Right lobe of liver (tissue), 6 donors: ENCODE measurements around the gene RUBCNL. TPM values are rescaled to one million over a fixed set of nuclear protein-coding genes. Genes with fewer than 3 reads are reported as not detected.

Source experiments
- ATAC-seq, 4 donors: fragments of 200-7000 bp; cut with Tn5 transposase; one replicate each; pipeline ENCODE4 v1.9.1; 2020; ENCODE audit warnings: mild to moderate bottlenecking in 4 of 4, moderate library complexity in 4 of 4
- DNase-seq, 3 donors: peaks; one replicate each; pipeline ENCODE4 v3.0.0-alpha.2; 2020
- H3K27ac ChIP-seq, 3 donors: fragments of 200-600 bp; one replicate each; pipeline ENCODE4 v1.8.0; 2022
- H3K27me3 ChIP-seq, 2 donors: fragments of 200-600 bp; one replicate each; pipeline ENCODE4 v1.8.0; 2022
- H3K36me3 ChIP-seq, 4 donors: fragments of 200-600 bp; sonication (generic) in 1 of 4; one replicate each; pipeline versions ENCODE4 v1.5.1 to v1.8.0; 2017 to 2022; ENCODE audit warnings: control low read depth in 1 of 4
- H3K4me1 ChIP-seq, 4 donors: fragments of 200-600 bp; sonication (generic) in 1 of 4; one replicate each; pipeline versions ENCODE4 v1.5.1 to v1.8.0; 2017 to 2022; ENCODE audit warnings: control low read depth in 1 of 4
- H3K4me3 ChIP-seq, 3 donors: fragments of 200-600 bp; one replicate each; pipeline ENCODE4 v1.8.0; 2022
- H3K9me3 ChIP-seq, 4 donors: fragments of 200-600 bp; sonication (generic) in 1 of 4; one replicate each; pipeline versions ENCODE4 v1.5.1 to v1.8.0; 2017 to 2022; ENCODE audit warnings: control low read depth in 1 of 4
- POLR2A ChIP-seq: fragments of 450-650 bp; IDR thresholded peaks from one replicate; pipeline ENCODE4 v1.6.1; 2017; ENCODE audit warnings: antibody characterized with exemption, mild to moderate bottlenecking
- WGBS: methylation state at CpG from one replicate; pipeline ENCODE4 v1.1.6; 2018; ENCODE audit warnings: low coverage, low lambda C conversion rate; ENCODE audit not compliant: insufficient coverage; ENCODE audit errors: missing lambda C conversion rate; 5-methylcytosine and 5-hydroxymethylcytosine counted together
- intact Hi-C, 2 donors: fragments of 100-400 bp; cut with DNase I; formaldehyde crosslinking; loops; one replicate each; pipeline versions ENCODE4 v1.11.2 to v1.14.1; 2022
- total RNA-seq, 6 experiments: library from RNA; depleted of rRNA in 2 of 6; stranded (reverse); fragments of >200 nt in 2 of 6; fragmentation: NEBNext Ultra II Directional in 3 of 6; extraction: Animal tissue kit (Norgen Biotek cat#: 25700) in 3 of 6; gene quantifications; one replicate each; pipeline versions ENCODE4 v1.1.0 to v1.2.4, GENCODE V29; 2016 to 2023
- TF ChIP-seq, protein P1 (sequence below), 4 donors: fragments of 200-600 bp in 3 of 4; fragments of 450-650 bp in 1 of 4; IDR thresholded peaks; one replicate each; pipeline versions ENCODE4 v1.5.1 to v1.8.0; 2016 to 2022; ENCODE audit warnings: antibody characterized with exemption in 4 of 4, mild to moderate bottlenecking in 2 of 4
- donor health status: DM: no; HTN: yes; CAD: no.
- donor health status: DM: no; HTN: no; CAD: no.
- donor health status: DM: no; HTN: no; CAD: no.
- donor health status: DM: no; HTN: yes; CAD: no.
- donor health status: DM: no; HTN: yes; CAD: no.

Gene RUBCNL
- total RNA-seq, 6 experiments from 2014 or later = 0.46 to 2.3 (median 1.0) TPM

- ATAC-seq = no peak
- H3K4me1 ChIP-seq = no peaks in the 10 kb centered on the region
- no peak overlapping the region for H3K4me3 ChIP-seq
- no peaks in the 10 kb centered on the region for H3K27me3 ChIP-seq
- H3K27ac ChIP-seq = no peak overlapping the region
- H3K36me3 ChIP-seq = no peaks in the 10 kb centered on the region
- no peak for DNase-seq
- no peaks in the 10 kb centered on the region for H3K9me3 ChIP-seq
- intact Hi-C loops = no loop called here
- TF ChIP-seq POLR2A = no peak
- TF ChIP-seq, protein P1, sequence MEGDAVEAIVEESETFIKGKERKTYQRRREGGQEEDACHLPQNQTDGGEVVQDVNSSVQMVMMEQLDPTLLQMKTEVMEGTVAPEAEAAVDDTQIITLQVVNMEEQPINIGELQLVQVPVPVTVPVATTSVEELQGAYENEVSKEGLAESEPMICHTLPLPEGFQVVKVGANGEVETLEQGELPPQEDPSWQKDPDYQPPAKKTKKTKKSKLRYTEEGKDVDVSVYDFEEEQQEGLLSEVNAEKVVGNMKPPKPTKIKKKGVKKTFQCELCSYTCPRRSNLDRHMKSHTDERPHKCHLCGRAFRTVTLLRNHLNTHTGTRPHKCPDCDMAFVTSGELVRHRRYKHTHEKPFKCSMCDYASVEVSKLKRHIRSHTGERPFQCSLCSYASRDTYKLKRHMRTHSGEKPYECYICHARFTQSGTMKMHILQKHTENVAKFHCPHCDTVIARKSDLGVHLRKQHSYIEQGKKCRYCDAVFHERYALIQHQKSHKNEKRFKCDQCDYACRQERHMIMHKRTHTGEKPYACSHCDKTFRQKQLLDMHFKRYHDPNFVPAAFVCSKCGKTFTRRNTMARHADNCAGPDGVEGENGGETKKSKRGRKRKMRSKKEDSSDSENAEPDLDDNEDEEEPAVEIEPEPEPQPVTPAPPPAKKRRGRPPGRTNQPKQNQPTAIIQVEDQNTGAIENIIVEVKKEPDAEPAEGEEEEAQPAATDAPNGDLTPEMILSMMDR (IDR thresholded peaks at IDR 0.05) = no peak
- WGBS = 50% methylated on average over 2 of the region's 2 CpGs
Observed at GRCh38 chr13:46392967-46393366, 5.9 kb upstream of the RUBCNL start.

DNA sequence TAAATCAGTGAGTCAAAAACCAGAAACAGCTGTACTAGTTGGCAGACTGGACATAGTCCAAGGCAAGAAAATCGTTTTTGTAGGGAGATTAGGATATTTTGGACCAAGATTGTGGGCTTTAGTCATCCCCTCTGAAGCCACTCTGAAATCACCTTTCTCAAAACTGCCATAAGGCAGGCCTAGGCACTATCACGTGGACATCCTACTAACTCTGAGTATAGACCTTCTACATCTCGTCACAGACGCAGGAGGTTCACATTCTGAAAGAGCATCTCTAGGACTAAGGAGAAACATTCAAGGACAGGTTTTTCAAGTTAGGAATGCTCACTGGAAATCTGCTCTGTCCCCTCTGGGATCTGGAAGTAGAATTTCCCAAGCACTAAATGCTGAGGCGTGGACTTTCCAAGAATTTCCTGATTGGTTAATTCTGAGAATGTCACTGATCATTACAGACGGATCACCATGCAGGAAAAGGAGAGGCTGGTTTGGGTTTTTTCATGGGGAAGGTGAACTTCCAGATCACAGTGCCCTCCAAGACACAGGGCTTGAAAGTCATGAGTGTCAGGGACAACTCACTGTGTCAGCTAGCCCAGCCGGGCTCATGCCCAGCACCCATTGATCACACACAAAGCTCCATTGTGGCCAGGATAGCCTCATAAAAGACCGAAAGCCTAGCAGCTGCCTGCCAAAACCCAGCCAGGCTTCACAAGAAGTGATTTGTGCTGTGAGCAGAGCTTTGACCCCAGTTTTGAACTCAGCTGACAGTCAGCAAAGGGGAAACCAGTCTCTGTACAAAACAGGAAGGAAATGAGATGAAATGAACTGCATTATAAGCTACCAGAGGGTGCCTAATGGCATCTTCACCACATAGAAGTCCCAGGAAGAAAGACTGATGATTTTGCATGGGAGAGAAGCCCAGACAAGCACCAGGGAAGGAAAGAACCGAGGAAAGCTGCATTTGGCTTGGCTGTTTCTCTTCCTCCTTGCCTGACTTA is 2.7 kb upstream of the RUBCNL start:
- 48% methylated on average over 5 of the region's 9 CpGs for WGBS
- DNase-seq = peak in 1 of 3 donors; percentile 24

DNA sequence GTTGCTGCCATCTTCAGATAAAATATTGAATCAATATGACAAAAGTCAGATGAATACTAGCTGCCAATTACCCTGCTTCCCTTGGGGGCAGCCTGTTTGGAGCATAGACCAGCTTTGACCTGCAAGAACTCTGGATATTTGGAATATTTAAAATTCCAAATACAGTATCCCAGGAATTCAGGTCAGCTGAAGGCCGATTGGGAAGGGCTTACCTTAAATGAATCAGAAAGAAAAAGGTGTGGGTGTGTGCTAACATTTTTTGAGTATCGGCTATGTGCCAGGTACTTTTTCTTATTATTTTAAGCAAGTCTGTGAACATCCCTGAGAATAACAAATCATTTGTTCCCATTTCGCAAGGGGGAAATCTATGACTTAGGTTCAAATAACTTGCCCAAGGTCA is 1.8 kb upstream of the RUBCNL start:
- 58% methylated on average over 3 of the region's 3 CpGs for WGBS

More for the DNA sequence above, 2.7 kb upstream of the RUBCNL start:
- Histone ChIP-seq H3K9me3 (no peaks in the 10 kb centered on the region), H3K27ac (peak overlapping the region in 1 of 3 donors; percentile 34), H3K4me1 (peaks cover 0 to 12% (median 0%) of the 10 kb centered on the region in 4 donors), H3K4me3 (no peak overlapping the region), H3K36me3 (no peaks in the 10 kb centered on the region), H3K27me3 (peaks cover 0 to 12% of the 10 kb centered on the region in 2 donors)
- ATAC-seq = peak; percentile 51 to 73 (median 63)
- no peak for TF ChIP-seq POLR2A
- TF ChIP-seq, protein P1 (IDR thresholded peaks at IDR 0.05) = no peak
- intact Hi-C loops = no loop called here

GRCh38 chr13:46388308-46388707 is 1.3 kb upstream of the RUBCNL start:
- WGBS = 72% methylated on average over 5 of the region's 6 CpGs
- Histone ChIP-seq H3K4me3 (no peak overlapping the region), H3K27ac (no peak overlapping the region), H3K4me1 (peaks cover 0 to 12% (median 0%) of the 10 kb centered on the region in 4 donors), H3K9me3 (no peaks in the 10 kb centered on the region), H3K36me3 (no peaks in the 10 kb centered on the region), H3K27me3 (peaks cover 0 to 12% of the 10 kb centered on the region in 2 donors)
- ATAC-seq = no peak
- no peak for DNase-seq
- intact Hi-C loops = no loop called here
- TF ChIP-seq, protein P1 (IDR thresholded peaks at IDR 0.05) = no peak
- no peak for TF ChIP-seq POLR2A

More for the DNA sequence above, 1.8 kb upstream of the RUBCNL start:
- Histone ChIP-seq H3K36me3 (no peaks in the 10 kb centered on the region), H3K4me3 (no peak overlapping the region), H3K4me1 (peaks cover 0 to 12% (median 0%) of the 10 kb centered on the region in 4 donors), H3K27me3 (peaks cover 0 to 12% of the 10 kb centered on the region in 2 donors), H3K27ac (no peak overlapping the region), H3K9me3 (no peaks in the 10 kb centered on the region)
- ATAC-seq (no peak), DNase-seq (no peak)
- intact Hi-C loops = no loop called here
- TF ChIP-seq POLR2A = no peak
- TF ChIP-seq, protein P1 (IDR thresholded peaks at IDR 0.05) = no peak
